Measurements from ENCODE around the gene GALNS.

GALNS gene

GRCh38 chr16:88779406-88780141 is 77.2 kb downstream of the GALNS start:
- in situ Hi-C loops (cut with HindIII; ENCODE audit: low sequenced_read_pairs), result no loop called here
- no peak for TF ChIP-seq CTCF (IDR thresholded peaks at IDR 0.05; ENCODE audit: low read depth, low read length)
- H3K4me3 ChIP-seq (ENCODE audit: low read depth, low read length), result no peak overlapping the region
- no peak for DNase-seq (ENCODE audit: low read depth, low spot score)

- in situ Hi-C loops (cut with HindIII; ENCODE audit: low sequenced_read_pairs), result no loop called here
- no peak for TF ChIP-seq CTCF (IDR thresholded peaks at IDR 0.05; ENCODE audit: low read depth, low read length)
- H3K4me3 ChIP-seq (ENCODE audit: low read depth, low read length), result no peak overlapping the region
- no peak for DNase-seq (ENCODE audit: low read depth, low spot score)
These were observed 78.1 kb downstream of the GALNS start for GRCh38 chr16:88778541-88779065.

DNA sequence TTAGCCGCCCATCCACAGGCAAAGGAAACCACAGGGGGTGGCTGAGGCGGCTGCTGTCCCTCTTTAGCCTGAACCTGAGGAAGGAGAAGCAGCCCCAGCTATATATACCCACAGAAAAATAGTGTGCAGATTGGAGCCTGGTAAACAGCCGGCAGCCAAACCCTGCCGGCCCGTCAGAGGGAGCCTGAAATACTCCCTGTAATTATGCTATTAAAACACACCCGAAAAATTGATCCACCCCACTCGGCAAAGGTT is 78.5 kb downstream of the GALNS start:
- in situ Hi-C loops (cut with HindIII; ENCODE audit: low sequenced_read_pairs), result no loop called here
- no peak for TF ChIP-seq CTCF (IDR thresholded peaks at IDR 0.05; ENCODE audit: low read depth, low read length)
- no peak for DNase-seq (ENCODE audit: low read depth, low spot score)
- no peak overlapping the region for H3K4me3 ChIP-seq (ENCODE audit: low read depth, low read length)

DNA sequence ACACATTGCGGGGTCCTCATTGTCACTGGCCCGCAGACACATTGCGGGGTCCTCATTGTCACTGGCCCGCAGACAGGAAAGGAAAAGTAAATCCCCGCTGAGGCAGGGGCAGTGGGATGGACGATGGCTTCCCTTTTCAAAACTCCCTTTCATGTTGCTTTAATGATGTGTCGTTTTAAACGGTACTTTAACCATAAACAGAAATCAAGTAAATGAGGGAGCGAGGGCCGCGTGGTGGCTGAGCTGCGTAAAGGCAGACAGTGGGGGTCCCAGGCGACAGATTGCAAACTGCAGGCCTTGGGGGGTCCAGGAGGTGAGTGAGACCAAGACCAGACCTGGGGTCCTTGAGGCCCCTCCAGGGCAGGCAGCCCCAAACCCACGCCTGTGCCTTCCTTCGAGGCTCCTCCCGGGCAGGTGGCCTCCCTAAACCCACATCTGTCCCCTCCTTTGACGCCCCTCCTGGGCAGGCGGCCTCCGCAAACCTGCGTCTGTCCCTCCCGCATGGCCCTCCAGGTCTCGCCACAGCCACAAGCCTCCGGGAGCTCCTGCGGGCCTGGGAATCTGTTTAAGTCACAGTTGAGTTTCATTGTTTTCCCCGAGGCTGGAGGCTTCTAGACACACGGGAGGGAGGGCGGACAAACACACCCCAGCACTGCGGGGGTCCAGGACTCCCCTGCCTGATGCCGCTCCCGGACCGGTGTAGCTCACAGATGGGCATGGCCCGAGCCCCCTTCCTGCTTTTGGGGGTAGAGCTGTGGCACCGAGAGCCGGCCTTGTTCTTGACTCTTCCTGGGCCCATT is 79.1 kb downstream of the GALNS start:
- in situ Hi-C loops (cut with HindIII; ENCODE audit: low sequenced_read_pairs), result no loop called here
- no peak for DNase-seq (ENCODE audit: low read depth, low spot score)
- TF ChIP-seq CTCF (IDR thresholded peaks at IDR 0.05; ENCODE audit: low read depth, low read length), result no peak
- H3K4me3 ChIP-seq (ENCODE audit: low read depth, low read length), result no peak overlapping the region

- no peak for TF ChIP-seq CTCF (IDR thresholded peaks at IDR 0.05; ENCODE audit: low read depth, low read length)
- no peak overlapping the region for H3K4me3 ChIP-seq (ENCODE audit: low read depth, low read length)
- in situ Hi-C loops (cut with HindIII; ENCODE audit: low sequenced_read_pairs), result no loop called here
- no peak for DNase-seq (ENCODE audit: low read depth, low spot score)
These were observed 80.9 kb downstream of the GALNS start for GRCh38 chr16:88775825-88776224.

GRCh38 chr16:88774544-88775393 is 82.0 kb downstream of the GALNS start:
- TF ChIP-seq CTCF (IDR thresholded peaks at IDR 0.05; ENCODE audit: low read depth, low read length), result no peak
- DNase-seq (ENCODE audit: low read depth, low spot score), result no peak
- no peak overlapping the region for H3K4me3 ChIP-seq (ENCODE audit: low read depth, low read length)
- in situ Hi-C loops (cut with HindIII; ENCODE audit: low sequenced_read_pairs), result no loop called here

Data from astrocyte of the spinal cord (primary cell).